ENCODE measurements around the gene MAML2.

- no peak for TF ChIP-seq CTCF (IDR thresholded peaks at IDR 0.05)
- no peak for TF ChIP-seq EZH2phosphoT487 (IDR thresholded peaks at IDR 0.05)
Observed at GRCh38 chr11:95943546-95943945, 399.4 kb downstream of the MAML2 start.

Data from neural progenitor cell (in vitro differentiated cells).